SK-N-MC (cell line): Measurements from ENCODE around the gene AMIGO1.

Experiments used
- EZH2 ChIP-seq: fragments of 200-600 bp; sonication (generic); IDR thresholded peaks from one replicate; pipeline ENCODE4 v1.6.1; 2017; ENCODE audit warnings: antibody characterized with exemption
- FOXP2 ChIP-seq: optimal IDR thresholded peaks from 2 replicates; pipeline ENCODE3; 2011; ENCODE audit warnings: mild to moderate bottlenecking, moderate library complexity; ENCODE audit not compliant: insufficient read depth; ENCODE audit errors: extremely low read length, control extremely low read depth
- POLR2AphosphoS5 ChIP-seq: IDR thresholded peaks from 2 replicates; pipeline ENCODE4 v1.6.1; 2012; ENCODE audit warnings: mild to moderate bottlenecking, low read depth, low read length, borderline replicate concordance

DNA sequence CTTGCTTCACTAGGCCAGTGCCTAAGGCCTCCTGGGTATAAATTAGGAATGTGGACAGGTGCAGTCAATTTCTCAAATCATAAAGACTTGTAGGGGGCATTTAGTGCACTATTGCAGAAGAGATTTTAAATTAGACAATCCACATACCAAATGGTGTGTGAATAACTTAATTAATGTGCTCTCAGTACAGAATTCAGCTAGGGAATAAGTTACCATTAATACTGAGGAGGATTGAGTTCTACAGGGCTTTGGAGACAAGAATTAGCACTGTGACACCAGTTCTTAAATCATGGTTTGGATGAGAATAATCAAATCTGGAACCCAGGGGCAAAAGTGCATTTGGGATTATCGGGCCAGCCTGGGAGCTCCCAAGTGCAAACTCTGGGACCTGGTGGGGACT lies 41.5 kb downstream of the AMIGO1 start:
- TF ChIP-seq EZH2 (no peak), POLR2AphosphoS5 (no peak), FOXP2 (no peak)
